Lower leg skin (tissue), 4 donors: Measurements from ENCODE around the gene CLEC4M. TPM values are rescaled to one million over a fixed set of nuclear protein-coding genes. Genes with fewer than 3 reads are reported as not detected.
A peak's percentile ranks its signal among the peaks of the same experiment; 100 is the strongest.

Experiments used
- DNase-seq, 2 donors: peaks; one replicate each; pipeline ENCODE4 v3.0.0-alpha.2; 2019; ENCODE audit warnings: low spot score in 2 of 2
- H3K4me3 ChIP-seq: fragments of 200-600 bp; sonication (generic); 2 replicates; pipeline ENCODE4 v1.5.1; 2017; ENCODE audit warnings: mild to moderate bottlenecking, low read depth; ENCODE audit not compliant: poor library complexity, severe bottlenecking
- CTCF ChIP-seq, 3 donors: fragments of 450-650 bp; IDR thresholded peaks; one replicate each; pipeline ENCODE4 v1.5.1; 2016; ENCODE audit warnings: antibody characterized with exemption in 3 of 3, mild to moderate bottlenecking in 3 of 3, moderate library complexity in 2 of 3
- POLR2A ChIP-seq, 2 donors: fragments of 450-650 bp; IDR thresholded peaks; one replicate each; pipeline ENCODE4 v1.6.1; 2016 to 2017; ENCODE audit warnings: antibody characterized with exemption in 2 of 2, mild to moderate bottlenecking in 1 of 2, moderate library complexity in 1 of 2
- WGBS, 2 donors: methylation state at CpG; one replicate each; pipeline ENCODE4 v1.1.5; 2018; 5-methylcytosine and 5-hydroxymethylcytosine counted together
- intact Hi-C: fragments of 100-400 bp; cut with DNase I; formaldehyde crosslinking; loops from one replicate; pipeline ENCODE4 v1.15.0; 2023; ENCODE audit warnings: low total_unique reads
- total RNA-seq, 4 donors: library from RNA; depleted of rRNA; stranded (reverse); fragments of >200 nt; gene quantifications; one replicate each; pipeline ENCODE4 v1.1.0, GENCODE V29; 2016

The CLEC4M gene
- total RNA-seq, 4 donors from 2014 or later: not detected

- intact Hi-C loops: no loop called here
- no peak overlapping the region for H3K4me3 ChIP-seq
- peak in 1 of 2 donors; percentile 59 for DNase-seq
- TF ChIP-seq POLR2A (IDR thresholded peaks at IDR 0.05): no peak
- WGBS, 2 donors: 49 to 50% methylated on average over 9 of the region's 9 CpGs
Measured at GRCh38 chr19:7773841-7774240, 10.8 kb downstream of the CLEC4M start.

GRCh38 chr19:7775761-7776160 lies 12.7 kb downstream of the CLEC4M start:
- WGBS, 2 donors: 82 to 91% methylated on average over 9 of the region's 9 CpGs
- TF ChIP-seq POLR2A (IDR thresholded peaks at IDR 0.05) (no peak), CTCF (IDR thresholded peaks at IDR 0.05) (no peak)
- DNase-seq: peak in 1 of 2 donors; percentile 32
- H3K4me3 ChIP-seq: no peak overlapping the region
- intact Hi-C loops: no loop called here

- 64 to 77% methylated on average over 5 of the region's 5 CpGs for WGBS, 2 donors
- H3K4me3 ChIP-seq: no peak overlapping the region
- no peak for TF ChIP-seq POLR2A (IDR thresholded peaks at IDR 0.05)
- DNase-seq: peak in 1 of 2 donors; percentile 70
- intact Hi-C loops: no loop called here
Measured at GRCh38 chr19:7778081-7778480, 15.0 kb downstream of the CLEC4M start.

GRCh38 chr19:7779631-7780486 lies 16.8 kb downstream of the CLEC4M start:
- no peak overlapping the region for H3K4me3 ChIP-seq
- 72 to 74% methylated on average over 26 of the region's 26 CpGs for WGBS, 2 donors
- intact Hi-C loops: no loop called here
- DNase-seq: peak in 1 of 2 donors; percentile 62
- no peak for TF ChIP-seq CTCF (IDR thresholded peaks at IDR 0.05)
- no peak for TF ChIP-seq POLR2A (IDR thresholded peaks at IDR 0.05)

- no peak overlapping the region for H3K4me3 ChIP-seq
- intact Hi-C loops: no loop called here
- peak in 1 of 2 donors; percentile 46 for DNase-seq
- WGBS, 2 donors: 56 to 63% methylated on average over 12 of the region's 12 CpGs
- TF ChIP-seq CTCF (IDR thresholded peaks at IDR 0.05) (no peak), POLR2A (IDR thresholded peaks at IDR 0.05) (no peak)
Measured at GRCh38 chr19:7781157-7781556, 18.1 kb downstream of the CLEC4M start.

- H3K4me3 ChIP-seq: no peak overlapping the region
- TF ChIP-seq POLR2A (IDR thresholded peaks at IDR 0.05) (no peak), CTCF (IDR thresholded peaks at IDR 0.05) (no peak)
- intact Hi-C loops: no loop called here
- WGBS, 2 donors: 16 to 17% methylated on average over 8 of the region's 8 CpGs
- DNase-seq: peak; percentile 50 to 76
Measured at GRCh38 chr19:7783991-7784423, 21.0 kb downstream of the CLEC4M start.

GRCh38 chr19:7784856-7785255 lies 21.8 kb downstream of the CLEC4M start:
- no peak overlapping the region for H3K4me3 ChIP-seq
- intact Hi-C loops: no loop called here
- TF ChIP-seq POLR2A (IDR thresholded peaks at IDR 0.05): no peak
- TF ChIP-seq CTCF (IDR thresholded peaks at IDR 0.05): no peak
- no peak for DNase-seq
